Measurements from ENCODE around the gene PRSS33.

Gene PRSS33

DNA sequence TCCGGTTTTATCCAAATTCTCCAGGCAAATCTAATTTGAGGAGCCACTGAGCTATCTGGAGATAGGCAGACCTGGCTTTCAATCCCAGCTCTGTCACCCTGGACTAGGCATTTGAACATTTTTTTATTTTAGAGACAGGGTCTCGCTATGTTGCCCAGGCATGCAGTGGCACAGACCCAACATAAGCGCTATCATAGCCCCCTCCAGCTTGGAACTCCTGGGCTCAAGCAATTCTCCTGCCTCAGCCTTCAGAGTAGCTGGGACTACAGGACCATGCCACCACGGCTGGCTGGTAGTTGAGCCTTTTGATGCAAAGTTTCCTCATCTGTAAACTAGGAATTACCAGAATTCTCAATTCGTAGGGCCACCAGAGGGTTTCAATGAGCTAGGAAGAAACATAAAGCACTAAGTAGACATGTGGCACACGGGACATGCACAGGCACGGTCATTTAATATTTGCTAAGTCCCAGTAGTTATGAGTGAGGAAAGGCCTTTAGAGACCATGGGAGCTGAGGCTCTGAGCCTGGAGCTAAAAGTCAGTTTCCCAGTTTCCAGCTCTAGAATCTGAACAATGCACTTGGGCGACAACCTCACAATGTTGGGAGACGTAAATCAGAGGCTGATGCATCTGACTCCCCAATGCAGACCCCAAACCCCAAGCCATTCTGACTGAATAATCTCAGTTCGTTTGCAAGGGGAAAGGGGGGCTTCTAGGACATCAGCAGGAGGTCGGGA is 11.4 kb downstream of the PRSS33 start:
- no peak for DNase-seq

- DNase-seq = no peak
Measured at GRCh38 chr16:2775131-2775716, 12.1 kb downstream of the PRSS33 start.

DNA sequence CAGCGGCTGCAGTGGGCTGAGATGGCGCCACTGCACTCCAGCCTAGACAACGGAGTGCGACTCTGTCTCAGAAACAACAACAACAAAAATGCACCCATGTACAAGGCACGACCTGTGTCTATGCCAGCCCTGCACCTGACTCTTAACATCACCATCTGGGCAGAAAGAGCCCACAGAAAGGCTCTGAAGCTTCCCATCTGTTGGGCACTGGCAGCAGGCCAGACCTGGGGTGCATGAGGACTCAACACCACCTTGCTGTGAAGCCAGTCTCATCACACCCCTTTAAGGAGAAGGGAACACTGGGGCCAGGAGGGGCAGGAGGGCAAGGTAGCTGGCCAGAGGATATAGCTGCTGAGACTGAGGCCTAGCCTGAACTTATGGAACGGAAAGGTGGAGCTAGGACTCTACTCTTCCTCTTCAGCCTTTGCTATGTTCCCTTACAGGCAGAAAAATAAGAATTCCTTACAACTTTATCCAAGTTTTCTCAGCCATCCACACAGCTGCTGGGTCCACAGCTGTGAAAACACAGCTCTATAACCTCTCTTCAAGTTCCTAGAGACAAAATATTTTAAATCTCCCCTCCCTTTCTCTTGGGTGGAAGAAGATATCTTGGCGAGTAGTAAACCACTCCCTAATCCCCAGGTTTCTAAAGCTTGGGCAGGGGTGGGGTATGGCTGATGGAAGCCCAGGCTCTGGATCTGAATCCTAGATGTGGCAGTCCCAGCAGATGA is 13.0 kb downstream of the PRSS33 start:
- DNase-seq = no peak

DNA sequence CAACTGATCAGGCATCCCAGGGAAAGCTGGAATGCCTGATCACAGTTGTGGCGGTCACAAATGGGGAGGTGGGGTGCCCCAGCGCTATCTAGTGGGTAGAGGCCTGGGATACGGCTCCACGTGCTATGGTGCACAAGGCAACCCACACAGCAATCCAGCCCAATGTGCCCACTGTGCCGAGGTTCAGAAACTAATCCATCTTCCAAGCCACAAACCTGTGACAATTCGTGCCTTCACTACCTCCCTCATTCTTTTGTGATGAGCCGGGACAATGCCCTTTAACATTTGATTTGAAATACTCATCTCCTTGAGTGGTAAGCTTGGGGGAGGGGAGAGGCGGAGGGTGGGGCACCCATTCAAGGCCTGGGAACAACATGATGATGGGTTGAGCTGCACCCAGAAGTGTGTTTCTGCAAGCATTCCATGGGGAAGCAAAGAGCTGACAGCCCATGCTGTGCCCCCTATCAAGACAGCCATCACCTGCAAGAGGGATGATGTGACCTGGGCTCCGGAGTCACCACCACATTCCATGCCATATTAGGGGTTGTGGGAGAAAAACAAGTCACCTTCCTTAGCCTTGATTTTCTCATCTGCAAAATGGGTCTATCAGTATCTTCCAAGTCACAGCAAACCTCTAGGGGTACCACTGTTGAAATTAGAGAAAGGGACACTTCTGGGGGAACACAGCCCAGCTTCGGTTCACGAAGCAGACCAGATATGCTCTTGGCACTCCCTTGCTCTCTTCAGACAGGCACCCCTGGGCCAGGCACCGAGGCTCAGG is 14.0 kb downstream of the PRSS33 start:
- DNase-seq = no peak

GRCh38 chr16:2771496-2772402 is 15.6 kb downstream of the PRSS33 start:
- DNase-seq = no peak

DNA sequence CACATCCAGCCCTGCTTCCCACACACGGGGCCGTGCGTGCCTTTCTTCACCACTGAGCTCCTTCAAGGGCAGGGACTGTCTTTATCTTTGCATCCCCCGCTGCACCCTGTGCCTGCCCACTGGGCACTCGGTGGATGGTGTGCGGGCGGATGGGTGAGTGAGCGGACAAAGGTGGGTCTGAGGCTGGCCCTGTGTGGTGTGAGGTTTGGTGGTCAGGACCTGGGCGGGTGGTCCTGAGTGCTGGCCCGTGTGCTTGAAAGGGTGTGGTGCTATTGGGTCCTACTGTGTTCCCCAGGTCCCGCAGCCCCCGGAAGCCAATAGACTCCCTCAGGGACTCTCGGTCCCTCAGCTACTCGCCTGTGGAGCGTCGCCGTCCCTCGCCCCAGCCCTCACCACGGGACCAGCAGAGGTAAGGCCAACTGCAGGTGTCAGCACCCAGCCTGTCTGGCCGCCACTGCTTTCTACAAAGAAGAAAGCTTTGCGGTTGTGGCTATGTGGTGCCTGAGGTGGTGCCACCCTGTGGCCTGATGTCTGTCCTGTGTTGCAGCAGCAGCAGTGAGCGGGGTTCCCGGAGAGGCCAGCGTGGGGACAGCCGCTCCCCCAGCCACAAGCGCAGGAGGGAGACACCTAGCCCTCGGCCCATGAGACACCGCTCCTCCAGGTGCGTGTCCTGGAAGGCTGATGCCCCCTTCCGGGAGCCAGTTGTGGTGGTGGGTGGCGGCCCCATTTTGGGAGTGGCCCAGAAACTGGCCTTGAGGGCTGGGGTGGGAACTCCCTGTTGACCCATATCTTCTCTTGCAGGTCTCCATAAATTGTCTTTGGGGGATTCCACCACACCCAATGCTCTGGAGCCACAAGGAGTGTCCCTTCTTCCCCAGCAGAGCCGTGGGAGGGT is 17.1 kb downstream of the PRSS33 start:
- no peak for DNase-seq

GRCh38 chr16:2769675-2770056 is 17.7 kb downstream of the PRSS33 start:
- DNase-seq = no peak

GRCh38 chr16:2769100-2769529 is 18.2 kb downstream of the PRSS33 start:
- no peak for DNase-seq

DNA sequence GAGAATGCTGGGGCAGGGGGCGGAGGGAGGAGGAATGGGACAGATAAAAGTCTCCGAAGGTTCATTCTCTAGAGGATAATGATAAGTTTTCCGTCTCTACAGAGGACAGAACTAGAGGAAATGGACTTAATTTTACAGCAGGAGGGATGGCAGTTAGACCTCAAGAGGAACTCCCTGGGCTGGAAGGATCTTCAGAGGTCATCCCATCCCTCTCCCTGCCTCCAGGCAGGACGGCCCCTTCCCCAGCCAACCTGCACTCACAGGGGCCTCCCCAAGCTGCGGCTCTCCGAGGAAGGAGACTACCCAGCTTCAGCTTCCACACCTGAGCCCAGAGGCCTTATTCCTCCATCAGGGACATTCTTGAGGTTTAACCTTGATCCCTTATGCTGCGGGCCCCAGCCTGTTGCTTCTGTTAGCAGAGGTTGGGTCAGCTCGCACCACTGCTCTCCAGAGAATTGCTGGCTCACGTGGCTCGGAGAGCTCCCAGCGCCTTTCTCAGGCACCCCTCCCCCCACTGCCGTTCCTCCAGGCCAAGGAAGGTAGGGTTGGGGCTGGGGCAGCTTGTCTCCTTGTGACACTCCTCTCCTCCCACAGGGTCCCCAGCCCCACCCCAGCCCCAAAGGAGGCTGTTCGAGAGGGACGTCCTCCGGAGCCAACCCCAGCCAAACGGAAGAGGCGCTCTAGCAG is 18.8 kb downstream of the PRSS33 start:
- no peak for DNase-seq

- no peak for DNase-seq
Measured at GRCh38 chr16:2767891-2768290, 19.5 kb downstream of the PRSS33 start.

GRCh38 chr16:2767140-2767731 is 20.1 kb downstream of the PRSS33 start:
- no peak for DNase-seq

DNA sequence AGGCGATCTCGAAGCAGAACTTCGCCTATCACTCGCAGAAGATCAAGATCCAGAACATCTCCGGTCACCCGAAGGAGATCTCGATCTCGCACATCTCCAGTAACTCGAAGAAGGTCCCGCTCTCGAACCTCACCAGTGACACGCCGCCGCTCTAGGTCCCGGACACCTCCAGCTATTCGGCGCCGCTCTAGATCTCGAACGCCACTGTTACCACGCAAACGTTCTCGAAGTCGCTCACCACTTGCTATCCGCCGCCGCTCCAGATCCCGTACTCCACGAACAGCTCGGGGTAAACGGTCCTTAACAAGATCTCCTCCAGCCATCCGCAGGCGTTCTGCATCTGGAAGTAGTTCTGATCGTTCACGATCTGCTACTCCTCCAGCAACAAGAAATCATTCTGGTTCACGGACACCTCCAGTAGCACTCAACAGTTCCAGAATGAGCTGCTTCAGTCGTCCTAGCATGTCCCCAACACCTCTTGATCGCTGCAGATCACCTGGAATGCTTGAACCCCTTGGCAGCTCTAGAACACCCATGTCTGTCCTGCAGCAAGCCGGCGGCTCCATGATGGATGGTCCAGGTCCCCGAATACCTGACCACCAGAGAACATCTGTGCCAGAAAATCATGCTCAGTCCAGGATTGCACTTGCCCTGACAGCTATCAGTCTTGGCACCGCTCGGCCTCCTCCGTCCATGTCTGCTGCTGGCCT is 20.8 kb downstream of the PRSS33 start:
- no peak for DNase-seq

- DNase-seq = no peak
Measured at GRCh38 chr16:2765462-2766404, 21.6 kb downstream of the PRSS33 start.

GRCh38 chr16:2764718-2765117 is 22.6 kb downstream of the PRSS33 start:
- DNase-seq = no peak

- no peak for DNase-seq
Measured at GRCh38 chr16:2763173-2763572, 24.2 kb downstream of the PRSS33 start.

- no peak for DNase-seq
Measured at GRCh38 chr16:2762711-2763110, 24.6 kb downstream of the PRSS33 start.

DNA sequence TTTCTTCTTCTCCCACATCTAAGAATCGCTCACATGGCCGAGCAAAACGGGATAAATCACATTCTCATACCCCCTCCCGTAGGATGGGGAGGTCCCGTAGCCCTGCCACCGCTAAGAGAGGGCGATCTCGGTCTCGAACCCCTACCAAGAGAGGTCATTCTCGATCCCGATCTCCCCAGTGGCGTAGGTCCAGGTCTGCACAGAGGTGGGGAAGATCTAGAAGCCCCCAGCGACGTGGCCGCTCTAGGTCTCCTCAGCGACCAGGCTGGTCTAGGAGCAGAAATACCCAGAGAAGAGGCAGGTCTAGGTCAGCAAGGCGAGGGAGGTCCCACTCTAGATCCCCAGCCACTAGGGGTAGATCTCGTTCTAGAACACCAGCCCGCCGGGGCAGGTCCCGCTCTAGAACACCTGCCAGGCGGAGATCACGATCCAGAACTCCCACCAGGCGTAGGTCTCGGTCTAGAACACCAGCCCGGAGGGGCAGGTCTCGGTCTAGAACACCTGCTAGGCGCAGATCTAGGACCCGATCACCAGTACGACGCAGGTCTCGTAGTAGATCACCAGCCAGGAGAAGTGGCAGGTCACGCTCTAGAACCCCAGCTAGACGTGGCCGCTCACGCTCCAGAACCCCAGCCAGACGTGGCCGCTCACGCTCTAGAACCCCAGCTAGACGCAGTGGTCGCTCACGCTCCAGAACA is 25.3 kb downstream of the PRSS33 start:
- DNase-seq = no peak

DNA sequence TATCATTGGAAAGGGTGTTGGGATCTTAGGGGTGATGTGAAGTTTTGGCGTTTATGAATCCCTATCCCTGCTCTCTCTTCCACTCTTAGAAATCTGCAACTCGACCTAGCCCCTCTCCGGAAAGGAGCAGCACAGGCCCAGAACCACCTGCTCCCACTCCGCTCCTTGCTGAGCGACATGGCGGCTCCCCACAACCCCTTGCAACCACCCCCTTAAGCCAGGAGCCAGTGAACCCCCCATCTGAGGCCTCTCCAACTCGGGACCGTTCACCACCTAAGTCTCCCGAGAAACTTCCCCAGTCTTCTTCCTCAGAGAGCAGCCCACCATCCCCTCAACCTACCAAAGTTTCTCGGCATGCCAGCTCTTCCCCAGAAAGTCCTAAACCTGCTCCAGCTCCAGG is 25.9 kb downstream of the PRSS33 start:
- no peak for DNase-seq
